Thyroid gland (tissue), 4 donors: Measurements from ENCODE around the gene DOP1A. TPM values are rescaled to one million over a fixed set of nuclear protein-coding genes. Genes with fewer than 3 reads are reported as not detected.

Experiments
- DNase-seq, 2 donors: peaks; one replicate each; pipeline ENCODE4 v3.0.0-alpha.2; 2019
- H3K27ac ChIP-seq, 3 donors: fragments of 200-600 bp; sonication (generic); 1 replicate in 2 of 3; 2 replicates in 1 of 3; pipeline ENCODE4 v1.5.1; 2016 to 2019; ENCODE audit warnings: mild to moderate bottlenecking in 1 of 3, moderate library complexity in 1 of 3
- H3K27me3 ChIP-seq: fragments of 200-600 bp; sonication (generic); one replicate; pipeline ENCODE4 v1.5.1; 2019
- H3K36me3 ChIP-seq, 2 donors: fragments of 200-600 bp; sonication (generic); one replicate each; pipeline ENCODE4 v1.5.1; 2016 to 2019
- H3K4me1 ChIP-seq, 2 donors: fragments of 200-600 bp; sonication (generic); one replicate each; pipeline ENCODE4 v1.5.1; 2017 to 2019
- H3K4me3 ChIP-seq, 3 donors: fragments of 200-600 bp; sonication (generic); replicated peaks in 1 of 3; 1 replicate in 2 of 3; 2 replicates in 1 of 3; pipeline ENCODE4 v1.5.1; 2016; ENCODE audit warnings: mild to moderate bottlenecking in 1 of 3
- H3K9me3 ChIP-seq: fragments of 200-600 bp; sonication (generic); one replicate; pipeline ENCODE4 v1.5.1; 2017
- CTCF ChIP-seq, 6 experiments: fragments of 200-600 bp in 3 of 6; fragments of 450-650 bp in 3 of 6; sonication (generic) in 3 of 6; IDR thresholded peaks; one replicate each; pipeline ENCODE4 v1.5.1; 2016 to 2019; ENCODE audit warnings: antibody characterized with exemption in 6 of 6, mild to moderate bottlenecking in 2 of 6, inconsistent platforms in 1 of 6, moderate library complexity in 1 of 6
- POLR2A ChIP-seq, 2 donors: fragments of 450-650 bp; IDR thresholded peaks; one replicate each; pipeline ENCODE4 v1.6.1; 2017; ENCODE audit warnings: antibody characterized with exemption in 2 of 2, mild to moderate bottlenecking in 2 of 2, moderate library complexity in 1 of 2
- WGBS, 2 donors: methylation state at CpG; one replicate each; pipeline ENCODE4 v1.1.5; 2017; 5-methylcytosine and 5-hydroxymethylcytosine counted together
- intact Hi-C: fragments of 100-400 bp; cut with DNase I; formaldehyde crosslinking; loops from one replicate; pipeline ENCODE4 v1.15.1; 2023
- total RNA-seq, 4 donors: library from RNA; depleted of rRNA; stranded (reverse); fragments of >200 nt; gene quantifications; one replicate each; pipeline ENCODE4 v1.2.3, GENCODE V29; 2016

The DOP1A gene
- total RNA-seq, 4 donors from 2014 or later, result 31.6 to 58.4 (median 54.2) TPM

- intact Hi-C loops, result loop anchor here (10.0 kb wide), 1 partner anchor 135 kb away; the partner anchor contains the start of genes DOP1A and UBE3D
- 83 to 87% methylated on average over 5 of the region's 5 CpGs for WGBS, 2 donors
- Histone ChIP-seq H3K4me3 (no peak overlapping the region), H3K27me3 (no peaks in the 10 kb centered on the region), H3K9me3 (no peaks in the 10 kb centered on the region), H3K4me1 (peaks cover 1 to 7% of the 10 kb centered on the region in 2 donors), H3K36me3 (no peaks in the 10 kb centered on the region), H3K27ac (no peak overlapping the region)
- no peak for DNase-seq
- TF ChIP-seq POLR2A (IDR thresholded peaks at IDR 0.05) (no peak), CTCF (IDR thresholded peaks at IDR 0.05) (no peak)
Observed at GRCh38 chr6:83199173-83199862, 131.8 kb downstream of the DOP1A start.

GRCh38 chr6:83199863-83200225 is 132.4 kb downstream of the DOP1A start:
- no peak for TF ChIP-seq POLR2A (IDR thresholded peaks at IDR 0.05)
- no peak for TF ChIP-seq CTCF (IDR thresholded peaks at IDR 0.05)
- WGBS, 2 donors, result 76 to 88% methylated on average over 2 of the region's 2 CpGs

GRCh38 chr6:83202031-83202430 is 134.6 kb downstream of the DOP1A start:
- TF ChIP-seq CTCF (IDR thresholded peaks at IDR 0.05) (no peak), POLR2A (IDR thresholded peaks at IDR 0.05) (no peak)

More at GRCh38 chr6:83199863-83200225, 132.4 kb downstream of the DOP1A start:
- Histone ChIP-seq H3K27me3 (no peaks in the 10 kb centered on the region), H3K4me1 (peaks cover 0 to 1% of the 10 kb centered on the region in 2 donors), H3K9me3 (no peaks in the 10 kb centered on the region), H3K4me3 (no peak overlapping the region), H3K27ac (no peak overlapping the region), H3K36me3 (no peaks in the 10 kb centered on the region)
- DNase-seq, result no peak
- intact Hi-C loops, result loop anchor here (10.0 kb wide), 1 partner anchor 135 kb away; the partner anchor contains the start of genes DOP1A and UBE3D

GRCh38 chr6:83215131-83216047 is 147.9 kb downstream of the DOP1A start:
- no peaks in the 10 kb centered on the region for H3K36me3 ChIP-seq
- DNase-seq, result peak; percentile 53 to 54
- no peak overlapping the region for H3K4me3 ChIP-seq
- H3K4me1 ChIP-seq, result no peaks in the 10 kb centered on the region
- no peaks in the 10 kb centered on the region for H3K27me3 ChIP-seq
- intact Hi-C loops, result no loop called here
- TF ChIP-seq POLR2A (IDR thresholded peaks at IDR 0.05) (no peak), CTCF (IDR thresholded peaks at IDR 0.05) (peak; percentile 55 to 78 (median 68))
- no peak overlapping the region for H3K27ac ChIP-seq
- WGBS, 2 donors, result 32 to 36% methylated on average over 7 of the region's 7 CpGs
- no peaks in the 10 kb centered on the region for H3K9me3 ChIP-seq

More at GRCh38 chr6:83202031-83202430, 134.6 kb downstream of the DOP1A start:
- WGBS, 2 donors, result 84 to 96% methylated on average over 4 of the region's 4 CpGs
- intact Hi-C loops, result no loop called here
- Histone ChIP-seq H3K27me3 (no peaks in the 10 kb centered on the region), H3K27ac (no peak overlapping the region), H3K36me3 (no peaks in the 10 kb centered on the region), H3K9me3 (no peaks in the 10 kb centered on the region), H3K4me3 (no peak overlapping the region), H3K4me1 (no peaks in the 10 kb centered on the region)
- no peak for DNase-seq
